Forelimb muscle (tissue), 1 donor: ENCODE data around the gene GGA1. TPM values are rescaled to one million over a fixed set of nuclear protein-coding genes. Genes with fewer than 3 reads are reported as not detected.
"Not testable (repeated sequence)": the region's sequence is repeated elsewhere in the genome, so short reads cannot be mapped to it uniquely, and the experiment has no call there.

ENCODE experiments used
- DNase-seq: peaks from one replicate; pipeline ENCODE4 v3.0.0-alpha.2; 2013; ENCODE audit warnings: low read depth
- polyA plus RNA-seq: library from polyadenylated mRNA; unstranded; fragments of 120-200 nt; gene quantifications from one replicate; pipeline ENCODE4 v1.2.1, GENCODE V29; 2013; ENCODE audit not compliant: insufficient read length

Gene GGA1
- polyA plus RNA-seq, 1 donor: 44.8 TPM

DNA sequence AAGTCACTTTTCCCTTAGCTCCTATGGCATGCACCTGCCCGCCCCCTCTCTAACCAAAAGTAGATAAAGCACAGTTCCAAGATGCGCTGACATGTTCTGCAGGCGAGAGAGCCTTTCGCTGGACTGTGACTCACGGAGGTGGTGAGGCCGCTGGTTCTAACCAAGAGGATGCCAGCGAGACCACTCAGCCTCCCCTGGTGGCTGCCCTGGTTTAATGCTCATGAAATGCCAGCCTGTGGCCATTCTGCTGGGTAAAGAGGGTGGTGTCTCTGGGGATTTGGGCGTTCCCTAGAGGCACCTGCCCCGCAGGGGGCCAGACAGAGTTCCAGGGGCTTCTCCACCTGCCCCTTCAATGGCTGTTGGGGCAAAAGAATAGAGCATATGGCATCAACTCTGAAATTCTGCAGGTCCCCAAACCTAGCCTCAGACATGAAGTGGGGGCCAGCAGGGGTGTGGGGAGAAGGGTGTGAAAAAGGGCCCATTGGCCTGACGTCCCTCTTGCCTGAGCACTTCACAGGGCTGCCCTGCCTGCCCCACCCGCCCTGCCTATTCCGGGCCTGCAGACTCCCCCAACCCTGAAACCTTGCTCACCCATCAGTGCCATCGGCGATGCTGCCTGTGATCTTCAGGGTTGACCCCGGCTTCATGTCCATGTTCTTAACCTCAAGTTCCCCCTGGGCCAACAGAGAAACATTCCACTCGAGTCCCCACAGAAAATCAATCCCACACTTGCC lies 37.2 kb upstream of the GGA1 start:
- DNase-seq: no peak

DNA sequence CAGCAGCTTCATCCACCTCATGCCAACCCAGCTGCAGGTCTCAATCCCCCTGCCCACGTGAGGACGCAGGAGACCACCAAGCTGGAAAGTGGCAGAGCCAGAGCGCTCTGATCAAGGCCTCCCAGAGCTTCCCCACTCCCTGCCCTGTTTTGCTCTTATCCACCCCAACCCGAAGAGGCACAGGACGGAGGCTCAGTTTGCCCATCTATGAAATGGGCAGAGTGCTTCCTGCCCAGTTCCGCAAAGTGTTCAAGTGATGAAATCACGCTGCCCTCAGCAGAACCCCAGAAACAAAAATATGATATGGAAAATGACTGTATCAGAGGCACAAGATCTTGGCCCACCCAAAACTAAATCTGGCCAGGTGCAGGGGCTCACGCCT lies 36.7 kb upstream of the GGA1 start:
- no peak for DNase-seq

DNA sequence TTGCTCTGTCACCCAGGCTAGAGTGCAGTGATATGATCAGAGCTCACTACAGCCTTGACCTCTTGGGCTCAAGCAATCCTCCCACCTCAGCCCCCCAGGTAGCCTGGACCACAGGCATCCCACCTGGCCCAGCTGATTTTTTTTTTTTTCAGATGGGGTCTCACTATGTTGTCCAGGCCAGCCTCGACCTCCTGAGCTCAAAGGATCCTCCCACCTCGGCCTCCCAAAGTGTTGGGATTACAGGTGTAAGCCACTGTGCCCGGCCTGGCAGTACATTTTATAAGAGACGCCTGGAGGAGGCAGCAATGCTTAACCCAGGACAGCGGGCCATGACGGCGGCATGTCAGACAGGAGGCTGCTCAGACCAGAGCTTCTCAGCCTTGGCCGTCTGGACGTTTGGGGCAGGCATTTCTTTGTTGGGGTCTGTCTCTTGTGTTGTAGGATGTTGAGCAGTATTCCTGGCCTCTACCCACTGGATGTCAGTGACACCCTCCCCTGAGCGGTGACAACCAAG lies 33.1 kb upstream of the GGA1 start:
- no peak for DNase-seq

DNA sequence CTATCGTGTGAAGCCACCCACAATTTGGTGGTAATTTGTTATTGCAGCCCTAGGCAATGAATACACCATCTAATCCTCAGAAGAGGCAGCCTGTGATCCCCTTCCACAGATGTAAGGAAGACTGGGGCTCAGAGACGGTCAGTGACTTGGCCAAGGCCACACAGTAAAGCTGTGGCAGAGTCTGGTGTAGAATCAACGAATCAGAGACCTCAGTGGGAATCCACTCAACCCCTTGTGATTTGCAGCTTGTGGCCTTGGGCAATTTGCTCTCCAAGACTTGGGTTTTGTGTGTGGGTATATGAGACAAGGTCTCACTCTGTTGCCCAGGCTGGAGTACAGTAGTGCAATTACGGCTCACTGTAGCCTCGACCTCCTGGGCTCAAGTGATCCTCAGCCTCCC lies 30.6 kb upstream of the GGA1 start:
- DNase-seq: no peak

DNA sequence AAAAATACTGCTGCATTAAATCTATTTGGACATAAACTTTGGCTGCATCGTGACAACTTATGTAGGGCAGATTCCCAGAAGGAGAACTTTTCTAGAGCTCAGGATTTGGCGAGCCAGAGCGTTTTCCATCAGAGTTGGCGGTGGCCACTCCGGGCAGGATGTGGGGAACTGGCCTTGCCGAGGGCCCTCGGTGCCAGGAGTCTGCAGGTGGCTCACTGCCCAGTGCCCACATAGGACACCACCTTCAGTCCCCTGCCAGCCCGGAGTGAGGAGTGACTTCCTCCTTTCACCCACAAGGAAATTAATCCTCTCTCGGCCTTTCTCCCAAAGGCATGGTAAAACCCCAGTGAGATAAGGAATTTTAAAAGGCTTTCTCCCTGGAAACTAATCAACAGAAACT lies 27.1 kb upstream of the GGA1 start:
- no peak for DNase-seq

DNA sequence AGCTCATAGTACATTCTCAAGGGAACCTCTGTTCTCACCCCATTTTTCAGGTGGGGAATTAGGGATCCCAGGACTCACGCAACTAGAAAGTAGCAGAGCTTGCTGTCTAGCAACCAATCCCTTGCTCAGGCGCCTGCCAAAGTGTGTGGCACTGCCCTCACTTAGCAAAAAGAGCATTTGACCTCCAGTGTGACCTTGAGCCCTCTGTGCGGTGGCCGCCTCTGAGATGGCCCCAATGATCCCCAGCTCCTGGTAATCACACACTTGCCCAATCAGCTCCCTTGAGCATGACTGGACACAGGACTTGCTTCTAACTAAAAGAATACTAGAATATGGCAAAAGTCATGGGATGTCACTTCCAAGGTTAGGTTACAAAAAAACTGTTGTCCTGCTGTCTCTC lies 26.1 kb upstream of the GGA1 start:
- no peak for DNase-seq

DNA sequence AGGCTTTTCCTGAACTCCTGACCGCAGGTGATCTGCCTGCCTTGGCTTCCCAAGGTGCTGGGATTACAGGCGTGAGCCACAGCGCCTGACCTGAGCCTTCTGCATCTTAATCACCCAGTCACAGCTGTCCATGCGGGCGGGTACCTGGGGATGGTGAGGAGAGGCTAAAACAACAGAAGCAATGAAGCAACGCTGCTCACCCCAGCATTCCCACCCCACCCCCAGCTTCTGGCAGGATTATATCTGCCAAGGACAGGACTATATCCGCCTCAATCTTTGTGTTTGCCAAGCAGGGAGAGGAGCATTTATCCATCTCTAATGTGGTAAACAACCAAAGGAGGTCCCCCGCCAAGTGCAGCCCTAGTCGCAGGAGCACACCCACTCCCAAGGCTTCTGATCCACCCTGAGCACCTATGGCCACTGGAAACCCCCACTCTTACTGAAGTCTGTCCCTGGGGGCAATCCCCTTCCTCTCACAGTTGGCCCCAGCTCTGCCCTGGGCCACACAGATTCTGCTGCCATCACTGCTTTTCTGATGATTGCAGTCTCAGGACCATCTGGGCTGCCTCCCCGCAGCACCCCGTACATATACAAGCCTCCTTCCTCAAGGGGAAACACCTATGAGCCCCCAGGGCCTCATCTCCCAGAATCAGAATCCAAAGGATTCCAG lies 20.0 kb upstream of the GGA1 start:
- no peak for DNase-seq

DNA sequence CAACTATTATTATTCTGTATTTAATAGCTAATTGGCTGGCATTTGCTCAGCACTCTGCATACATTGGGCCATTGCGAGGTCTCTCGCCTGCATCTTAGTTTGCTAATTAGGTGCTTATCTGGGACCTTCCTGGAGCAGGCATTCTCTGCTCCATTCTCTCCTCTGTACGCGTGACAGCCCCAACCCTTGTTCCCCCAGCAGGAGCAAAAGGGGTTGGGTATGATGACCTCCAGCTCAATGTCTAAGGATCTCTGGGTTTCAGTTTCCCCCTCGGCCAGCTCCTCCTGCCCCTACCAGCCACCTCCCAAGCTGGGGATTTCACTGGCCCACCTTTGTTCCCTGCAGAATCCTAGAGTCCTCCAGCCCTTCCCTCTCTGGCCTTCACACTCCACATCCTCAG lies 19.0 kb upstream of the GGA1 start:
- no peak for DNase-seq

DNA sequence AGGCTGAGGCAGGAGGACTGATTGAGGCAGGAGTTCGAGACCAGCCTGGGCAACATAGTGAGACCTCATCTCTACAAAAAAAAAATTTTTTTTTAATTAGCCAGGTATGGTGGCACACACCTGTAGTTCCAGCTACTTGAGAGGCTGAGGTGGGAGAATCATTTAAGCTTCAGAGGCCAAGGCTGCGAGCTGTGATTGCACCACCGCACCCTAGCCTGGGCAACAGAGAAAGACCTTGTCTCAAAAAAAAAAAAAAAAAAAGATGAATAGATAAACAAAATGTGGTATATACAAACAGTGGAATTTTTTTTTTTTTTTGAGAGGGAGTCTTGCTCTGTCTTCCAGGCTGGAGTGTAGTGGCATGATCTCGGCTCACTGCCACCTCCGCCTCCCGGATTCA lies 17.6 kb upstream of the GGA1 start:
- not testable (repeated sequence) for DNase-seq

DNA sequence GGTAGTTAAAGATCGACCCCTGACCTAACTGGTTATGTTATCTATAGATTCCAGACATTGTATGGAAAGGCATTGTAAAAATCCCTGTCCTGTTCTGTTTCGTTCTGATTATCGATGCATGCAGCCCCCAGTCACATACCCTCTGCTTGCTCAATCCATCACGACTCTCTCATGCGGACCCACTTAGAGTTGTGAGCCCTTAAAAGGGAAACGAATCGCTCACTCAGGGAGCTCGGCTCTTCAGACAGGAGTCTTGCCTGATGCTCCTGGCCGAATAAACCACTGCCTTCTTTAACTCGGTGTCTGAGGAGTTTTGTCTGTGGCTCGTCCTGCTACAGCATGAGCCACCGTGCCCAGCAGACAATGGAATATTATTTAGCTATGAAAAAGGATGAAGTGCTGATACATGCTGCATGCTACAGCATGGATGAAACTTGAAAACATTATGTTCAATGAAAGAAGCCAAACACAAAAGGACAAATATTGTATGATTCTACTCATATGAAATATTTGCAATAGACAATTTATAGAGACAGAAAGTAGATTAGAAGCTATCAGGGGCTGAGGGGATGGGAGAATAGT lies 16.7 kb upstream of the GGA1 start:
- no peak for DNase-seq

DNA sequence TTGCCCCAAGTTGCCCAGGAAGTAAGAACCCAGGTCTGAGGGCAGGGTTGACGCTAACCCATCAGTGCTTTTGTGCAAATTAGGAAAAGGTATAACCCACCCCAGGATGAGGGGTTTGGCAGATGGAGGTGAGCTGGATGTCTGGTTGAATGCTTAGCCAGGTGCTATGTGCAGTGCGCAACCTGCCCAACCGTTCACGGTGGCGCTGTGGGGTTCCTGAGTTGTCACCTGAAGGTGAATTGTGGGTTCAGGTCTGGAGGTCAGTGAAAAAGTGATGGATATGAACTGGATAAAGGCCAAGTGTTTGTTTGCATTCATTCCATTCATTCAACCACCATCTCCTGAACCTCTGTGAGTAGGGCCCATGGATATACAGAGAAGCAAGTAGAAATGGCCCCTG lies 14.4 kb upstream of the GGA1 start:
- no peak for DNase-seq

DNA sequence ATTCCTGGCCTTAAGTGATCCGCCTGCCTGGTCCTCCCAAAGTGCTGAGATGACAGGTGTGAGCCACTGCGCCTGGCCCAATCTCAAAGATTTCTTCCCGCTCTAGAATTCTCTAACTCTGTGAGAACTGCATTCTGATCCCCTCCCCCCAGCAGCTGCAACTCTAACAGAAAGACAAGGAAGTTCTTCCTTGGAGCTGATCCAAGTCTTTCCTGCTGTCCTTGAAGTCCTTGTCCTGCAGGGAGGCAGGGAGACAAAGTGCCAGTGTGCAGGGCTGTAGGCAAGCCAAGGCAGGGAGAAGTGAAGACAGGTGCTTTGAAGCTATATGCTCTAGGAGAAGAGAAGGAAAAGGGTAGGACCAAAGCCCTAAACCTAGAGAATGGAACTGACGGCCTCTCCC lies 9.5 kb upstream of the GGA1 start:
- no peak for DNase-seq

DNA sequence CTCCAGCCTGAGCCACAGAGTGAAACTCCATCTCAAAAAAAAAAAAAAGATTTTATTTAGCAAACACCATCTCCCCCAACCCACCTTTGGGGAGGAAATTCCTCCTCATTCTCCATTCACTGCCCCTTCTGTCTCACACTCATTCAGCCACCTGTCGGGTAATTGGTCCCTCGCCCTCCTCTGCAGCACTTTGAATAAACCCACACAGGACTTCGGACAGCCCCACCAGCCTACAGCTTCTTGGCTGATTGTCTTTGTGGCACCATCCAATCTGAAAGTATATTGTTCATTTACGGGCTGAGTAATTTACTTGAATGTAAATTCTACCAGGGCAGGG lies 7.5 kb upstream of the GGA1 start:
- no peak for DNase-seq

DNA sequence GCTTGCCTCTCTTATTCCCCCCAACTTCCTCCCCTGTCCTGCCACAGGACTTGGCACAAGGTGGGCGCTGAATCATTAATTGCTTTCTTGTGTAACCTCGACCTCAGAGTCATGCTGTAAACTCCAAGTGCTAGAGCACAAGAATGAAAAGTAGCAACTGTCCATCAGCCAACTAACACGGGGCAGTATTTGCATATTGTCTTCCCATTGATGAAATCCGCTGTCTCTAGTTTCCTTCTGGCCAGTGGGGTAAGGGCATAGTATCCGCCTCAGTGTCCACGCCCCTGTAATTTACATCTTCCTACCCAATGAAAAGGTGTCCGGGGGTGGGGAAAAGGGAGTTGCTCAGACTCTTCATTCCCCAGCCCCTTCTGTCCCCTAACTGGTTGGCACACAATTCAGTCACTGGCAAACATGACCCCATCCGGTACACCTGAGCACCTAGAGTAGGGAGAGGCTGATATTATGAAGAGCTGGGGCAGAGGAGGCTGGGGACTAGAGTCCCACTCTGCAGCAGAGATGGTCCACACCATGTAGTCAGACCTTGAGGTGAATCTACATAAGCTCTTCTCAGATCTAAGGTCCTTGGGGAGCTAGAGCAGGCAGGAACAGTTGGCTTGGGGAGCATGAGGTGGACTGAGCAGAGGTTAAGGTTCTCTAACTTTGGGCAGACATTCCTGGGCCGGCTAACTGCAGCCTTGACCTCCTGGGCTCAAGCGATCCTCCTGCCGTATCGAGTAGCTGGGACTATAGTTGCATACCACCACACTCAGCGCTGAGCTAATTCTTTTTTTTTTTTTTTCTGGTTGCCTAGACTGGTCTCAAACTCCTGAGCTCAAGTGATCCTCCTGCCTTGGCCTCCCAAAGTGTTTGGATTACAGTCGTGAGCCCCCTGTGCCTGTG lies 6.8 kb upstream of the GGA1 start:
- DNase-seq: no peak

DNA sequence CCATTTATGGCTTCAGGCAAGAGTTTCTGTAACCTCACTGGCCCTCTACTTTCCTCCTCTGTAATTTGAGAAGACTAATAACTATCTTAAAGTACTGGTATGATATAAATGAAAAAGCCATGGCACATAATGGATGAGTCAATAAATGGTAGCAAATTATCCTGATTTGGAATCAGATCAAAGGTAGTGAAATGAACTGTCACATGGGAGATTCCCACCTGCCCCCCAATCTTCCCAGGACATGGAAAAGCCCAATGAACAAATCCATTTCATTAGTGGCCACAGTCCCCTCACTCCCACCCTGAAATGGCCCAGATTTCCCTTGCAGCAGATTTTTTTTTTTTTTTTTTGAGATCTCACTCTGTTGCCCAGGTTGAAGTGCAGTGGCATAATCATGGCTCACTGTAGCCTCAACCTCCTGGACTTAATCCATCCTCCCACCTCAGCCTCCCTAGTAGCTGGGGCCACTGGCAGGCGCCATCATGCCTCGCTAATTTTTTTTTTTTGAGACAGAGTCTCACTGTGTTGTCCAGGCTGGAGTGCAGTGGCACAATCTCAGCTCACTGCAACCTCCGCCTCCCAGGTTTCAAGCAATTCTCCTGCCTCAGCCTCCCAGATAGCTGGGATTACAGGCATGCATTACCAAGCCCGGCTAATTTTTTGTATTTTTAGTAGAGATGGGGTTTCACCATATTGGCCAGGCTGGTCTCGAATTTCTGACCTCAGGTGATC lies 5.9 kb upstream of the GGA1 start:
- not testable (repeated sequence) for DNase-seq

DNA sequence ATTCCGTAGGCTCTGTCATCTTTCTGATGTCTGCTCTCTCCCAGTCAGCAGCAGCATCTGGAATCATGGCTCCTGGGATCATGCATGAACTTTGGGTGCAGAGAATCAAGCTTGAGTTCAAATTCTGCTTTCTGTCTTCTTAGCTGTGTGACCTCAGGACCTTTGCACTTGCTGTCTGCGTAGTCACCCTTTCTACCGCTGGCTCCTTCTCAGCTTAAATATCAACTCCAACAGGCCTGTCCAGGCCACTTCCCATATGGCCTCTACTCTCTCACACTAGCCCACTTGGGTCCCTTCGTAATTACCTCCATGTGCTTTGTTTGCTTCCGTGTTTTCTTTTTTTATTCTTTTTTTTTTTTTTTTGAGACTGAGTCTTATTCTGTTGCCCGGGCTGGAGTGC lies 4.6 kb upstream of the GGA1 start:
- no peak for DNase-seq

DNA sequence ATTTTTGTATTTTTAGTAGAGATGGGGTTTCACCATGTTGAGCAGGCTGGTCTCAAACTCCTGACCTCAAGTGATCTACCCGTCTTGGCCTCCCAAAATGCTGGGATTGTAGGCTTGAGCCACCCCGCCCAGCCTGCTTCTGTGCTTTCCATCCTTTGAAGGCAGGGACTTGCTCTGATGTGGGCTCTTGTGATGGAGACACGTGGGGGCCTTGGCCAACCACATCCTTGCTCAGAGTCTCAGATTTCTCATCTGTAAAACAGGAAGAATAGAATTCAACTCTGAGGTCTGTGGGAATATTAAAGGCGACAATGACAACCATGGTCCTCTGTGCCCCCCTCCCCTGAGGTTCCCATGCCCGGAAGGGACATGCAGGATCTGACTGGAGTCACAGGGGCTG lies 3.8 kb upstream of the GGA1 start:
- no peak for DNase-seq

DNA sequence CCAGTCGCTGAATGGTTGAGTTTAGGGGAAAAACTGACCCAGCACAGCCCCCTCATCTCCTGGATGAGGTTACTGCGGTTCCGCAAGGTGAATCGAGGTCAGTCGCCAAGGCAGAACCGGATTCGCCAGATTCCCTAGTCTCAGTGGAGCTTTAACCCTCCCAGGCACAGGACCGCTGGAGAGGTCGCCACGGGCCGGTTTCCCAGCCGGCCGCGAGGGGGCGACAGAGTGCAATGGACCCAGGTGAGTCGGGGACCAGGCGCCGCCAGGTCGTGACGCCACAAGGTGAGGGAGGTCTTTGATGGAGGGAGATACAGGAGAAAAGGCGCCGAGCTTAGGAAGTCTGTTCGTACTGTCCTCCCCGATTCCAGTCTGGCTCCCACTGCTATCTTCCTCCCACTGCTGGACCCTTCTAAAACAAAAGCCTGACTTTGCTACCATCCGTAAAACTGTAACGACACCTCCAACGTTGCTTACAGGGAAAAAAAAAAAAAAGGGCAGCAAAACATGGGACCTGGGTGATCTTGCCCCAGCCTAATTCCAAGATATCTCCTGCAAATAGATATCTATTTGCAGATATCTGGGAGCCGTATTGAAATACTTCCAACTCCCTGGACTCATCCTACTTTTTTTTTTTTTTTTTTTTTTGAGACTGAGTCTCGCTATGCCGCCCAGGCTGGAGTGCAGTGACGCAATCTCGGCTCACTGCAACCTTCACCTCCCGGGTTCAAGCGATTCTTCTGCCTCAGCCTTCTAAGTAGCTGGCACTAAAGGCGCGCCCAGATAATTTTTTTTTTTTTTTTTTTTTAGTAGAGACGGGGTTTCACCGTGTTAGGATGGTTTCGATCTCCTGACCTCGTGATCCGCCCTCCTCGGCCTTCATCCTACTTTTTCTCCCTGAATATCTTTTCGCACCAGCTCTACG lies 1.4 kb upstream of the GGA1 start:
- no peak for DNase-seq

DNA sequence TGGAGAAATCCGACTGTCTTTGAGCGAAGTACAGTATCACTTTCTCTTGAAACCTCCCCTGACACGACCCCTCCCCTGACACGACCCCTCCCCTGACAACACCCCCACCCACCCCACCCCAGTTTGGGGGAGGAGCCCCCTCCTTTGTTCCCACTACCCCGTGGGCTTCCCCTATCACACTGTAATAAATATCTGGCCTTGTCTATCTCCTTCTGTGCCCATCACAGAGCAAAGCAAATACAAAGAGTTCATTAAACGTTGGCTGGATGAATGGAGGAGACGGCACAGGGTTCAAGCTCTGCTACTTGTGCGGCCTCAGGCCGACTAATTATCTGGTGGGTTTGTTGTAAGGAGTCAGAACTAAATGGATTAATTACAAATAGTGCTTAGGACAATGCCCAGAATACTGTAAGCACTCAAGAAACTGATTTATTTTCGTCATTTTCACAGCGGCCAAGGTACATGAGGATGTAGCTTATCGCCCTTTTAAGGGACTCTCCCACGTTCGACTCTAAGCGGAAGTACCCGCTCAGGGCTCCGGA lies 628 bp upstream of the GGA1 start:
- no peak for DNase-seq
